NCI-H748 (cell line): ENCODE data around the gene CCNL2.
"Not testable (repeated sequence)": the region's sequence is repeated elsewhere in the genome, so short reads cannot be mapped to it uniquely, and the experiment has no call there.

Experiments used
- DNase-seq: peaks from one replicate; lab custom pipeline; 2025; ENCODE audit not compliant: unreplicated experiment; lab: John Stamatoyannopoulos, UW

The CCNL2 gene

DNA sequence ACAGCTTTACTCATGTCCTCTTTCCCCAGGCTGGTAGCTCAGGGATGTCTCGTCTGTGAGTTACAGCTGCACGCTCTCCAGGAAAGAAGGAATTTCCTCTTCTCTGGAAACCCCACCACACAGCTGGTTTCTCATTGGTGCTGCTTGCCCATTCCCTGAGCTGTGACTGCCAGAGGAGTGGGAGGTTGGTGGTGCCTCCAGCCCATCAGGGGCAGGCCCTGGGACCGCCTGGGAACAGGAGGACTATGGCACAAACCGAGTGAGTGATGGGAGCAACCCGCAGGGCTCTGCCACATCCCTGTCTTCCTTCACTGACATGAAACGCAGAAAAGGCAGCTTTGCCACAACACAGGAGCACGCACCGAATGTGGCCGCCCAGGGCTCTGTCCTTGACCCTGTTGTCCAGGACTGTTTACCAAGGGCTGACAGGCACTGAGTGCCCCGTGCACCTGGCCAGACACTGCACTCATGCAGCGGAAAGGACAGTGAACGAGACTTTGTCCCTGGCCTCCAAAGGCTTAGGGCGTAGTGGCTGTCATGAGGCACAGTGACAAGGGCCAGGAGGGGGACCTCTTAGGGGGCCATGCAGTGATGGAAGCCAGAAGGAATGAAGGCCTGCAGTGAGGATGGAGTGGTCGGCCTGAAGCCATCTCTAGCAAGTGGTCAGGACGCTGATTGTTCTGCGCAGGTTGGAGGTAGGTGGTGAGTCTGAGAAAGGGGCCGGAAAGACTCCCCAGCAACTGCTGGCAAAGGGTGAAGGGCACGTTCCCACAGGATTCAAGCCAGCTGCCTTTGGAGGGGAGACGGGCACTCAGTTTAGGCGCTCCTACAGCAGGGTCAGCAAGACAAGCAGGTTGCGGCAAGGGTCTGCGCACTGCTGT, 1.7 kb upstream of the CCNL2 start:
- no peak for DNase-seq

DNA sequence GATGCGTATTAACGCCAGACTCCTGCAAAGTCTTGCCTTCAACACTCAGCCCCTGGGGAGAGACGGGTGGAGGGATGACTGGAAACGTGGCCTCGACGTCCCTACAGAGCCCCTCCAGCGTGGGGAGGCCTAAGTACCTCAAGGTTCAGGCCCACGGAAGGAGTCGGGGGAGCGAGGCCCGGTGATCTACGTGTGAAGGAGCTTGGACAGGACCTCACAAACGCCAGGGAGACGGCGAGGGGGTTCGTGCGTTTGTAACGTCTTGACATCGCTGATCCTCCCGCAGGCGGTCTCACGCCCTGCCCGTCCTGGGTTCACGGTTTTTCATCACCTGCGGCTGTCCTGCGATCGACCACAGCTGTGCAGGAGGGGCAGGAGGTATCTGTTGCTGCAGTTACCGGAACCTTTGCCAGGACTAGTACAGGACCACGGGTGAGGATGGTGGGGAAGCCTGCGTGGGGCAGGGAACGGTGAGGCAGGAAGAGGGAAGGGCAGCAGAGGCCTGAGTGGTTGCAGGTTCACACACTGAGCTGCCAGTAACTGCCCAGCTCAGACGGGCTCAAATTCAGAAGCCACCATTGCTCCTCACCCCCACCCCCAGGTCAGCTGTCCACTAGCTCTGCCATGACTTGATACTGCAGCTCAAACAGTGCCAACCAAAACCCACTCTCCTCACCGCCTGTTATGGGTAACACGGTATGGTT, 889 bp upstream of the CCNL2 start:
- no peak for DNase-seq

DNA sequence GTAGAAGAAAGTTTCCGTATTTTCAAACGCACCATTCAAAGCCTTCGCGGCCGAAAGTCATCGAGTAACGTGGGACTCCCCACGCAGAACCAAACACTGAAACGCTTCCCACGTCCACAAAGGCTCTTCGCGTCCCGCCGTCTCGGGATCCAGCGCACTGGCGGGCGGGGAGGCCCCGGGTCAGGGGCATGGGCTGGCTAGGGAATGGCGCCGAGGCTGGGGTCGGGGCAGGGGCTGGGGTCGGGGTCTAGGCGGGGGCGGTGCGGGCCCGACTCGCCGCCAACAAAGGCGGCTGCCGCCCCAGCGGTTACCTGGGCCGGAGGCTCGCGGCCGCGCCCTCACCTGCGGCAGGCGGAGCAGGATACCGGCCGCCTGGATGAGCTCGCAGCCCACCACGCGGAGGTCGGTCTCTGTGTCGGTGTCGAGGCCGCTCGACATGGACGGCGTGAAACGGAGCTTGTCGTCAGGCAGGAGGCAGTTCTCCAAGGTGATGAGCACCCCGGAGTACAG, 403 bp downstream of the CCNL2 start:
- no peak for DNase-seq

DNA sequence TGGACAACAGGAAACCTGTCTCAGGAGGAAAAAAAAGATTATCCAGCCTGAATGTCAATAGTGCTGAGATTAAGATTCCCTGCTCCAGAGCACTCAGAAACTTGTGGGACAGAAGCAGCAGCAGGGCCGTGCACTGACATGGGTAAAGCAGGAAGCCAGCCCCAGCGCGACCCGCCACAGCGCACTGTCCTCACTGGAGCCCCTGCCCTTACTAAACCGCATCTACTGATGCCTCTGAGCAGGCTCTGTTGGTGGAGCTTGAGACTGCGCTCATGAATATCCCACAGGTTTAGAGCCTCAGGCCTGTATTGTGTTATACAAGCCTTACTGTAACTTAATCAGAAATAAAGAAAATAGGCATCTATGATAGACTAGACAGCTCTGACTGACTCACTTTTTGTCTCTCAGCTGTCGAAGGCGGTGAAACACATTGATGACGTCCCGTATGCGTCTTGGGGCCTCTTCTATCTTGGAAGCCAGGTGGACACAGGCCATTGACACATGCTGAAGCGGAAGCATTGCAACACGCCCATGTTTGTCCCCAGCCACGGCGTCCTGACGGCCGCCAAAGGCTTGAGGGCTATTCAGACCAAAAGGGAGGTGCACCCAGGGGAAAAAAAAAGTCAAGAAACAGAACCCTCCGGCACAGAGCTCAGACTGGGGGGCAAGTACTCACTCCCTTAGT, 1.2 kb downstream of the CCNL2 start:
- no peak for DNase-seq

DNA sequence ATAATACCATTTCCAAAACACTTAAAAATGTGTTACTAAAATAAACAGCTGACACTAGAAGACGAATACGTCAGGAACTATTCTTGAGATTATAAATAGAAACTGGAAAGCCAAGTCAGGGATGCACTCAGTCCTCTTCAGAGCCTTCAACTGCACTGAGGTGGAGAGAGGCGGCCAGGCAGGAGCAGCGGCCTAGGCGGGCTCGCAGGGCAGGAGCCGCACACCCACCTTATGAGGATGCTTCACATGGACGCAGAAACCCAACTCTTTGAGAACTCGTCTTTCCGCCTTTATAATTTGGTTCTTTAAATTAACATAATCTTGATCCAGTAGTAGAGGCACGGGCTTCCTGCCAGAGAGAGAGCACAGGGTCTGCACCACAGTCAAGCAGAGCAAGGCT, 4.0 kb downstream of the CCNL2 start:
- DNase-seq, result no peak

DNA sequence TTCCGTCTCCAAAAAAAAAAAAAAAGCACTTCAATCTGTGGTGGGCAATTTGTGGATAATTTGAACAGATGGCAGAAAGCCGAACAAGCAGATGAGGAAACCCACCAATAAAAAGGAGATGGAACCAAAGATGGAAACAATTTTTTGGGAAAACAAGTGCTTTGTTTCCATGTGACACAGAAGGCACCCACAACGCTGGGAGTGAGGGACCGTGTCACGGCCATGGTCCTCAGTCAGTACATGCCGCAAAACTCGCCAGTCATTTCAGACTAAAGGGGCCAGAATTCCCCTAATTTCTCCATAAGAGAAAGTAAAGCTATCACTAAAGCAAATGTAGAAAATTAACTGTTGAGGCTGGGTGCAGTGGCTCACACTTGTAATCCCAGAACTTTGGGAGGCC, 5.0 kb downstream of the CCNL2 start:
- DNase-seq, result no peak

DNA sequence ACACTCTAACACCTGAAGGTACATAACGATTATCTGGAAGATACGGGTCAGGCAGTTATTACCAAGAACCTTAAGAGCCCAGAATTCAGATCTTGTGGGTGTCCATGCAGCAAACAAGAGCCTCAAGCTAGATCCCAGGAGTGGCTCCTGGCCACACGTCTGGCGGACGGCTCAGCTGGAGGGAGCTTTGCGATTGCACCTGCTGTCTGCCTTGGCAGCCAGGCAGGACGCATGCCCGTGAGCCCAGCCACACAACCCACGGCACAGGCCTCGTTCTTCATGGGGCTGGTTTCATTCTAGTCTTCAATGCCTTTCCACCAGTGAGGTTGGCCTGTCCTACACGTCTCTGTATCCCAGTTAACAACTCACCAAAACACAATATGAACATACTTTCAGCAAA, 5.7 kb downstream of the CCNL2 start:
- no peak for DNase-seq

DNA sequence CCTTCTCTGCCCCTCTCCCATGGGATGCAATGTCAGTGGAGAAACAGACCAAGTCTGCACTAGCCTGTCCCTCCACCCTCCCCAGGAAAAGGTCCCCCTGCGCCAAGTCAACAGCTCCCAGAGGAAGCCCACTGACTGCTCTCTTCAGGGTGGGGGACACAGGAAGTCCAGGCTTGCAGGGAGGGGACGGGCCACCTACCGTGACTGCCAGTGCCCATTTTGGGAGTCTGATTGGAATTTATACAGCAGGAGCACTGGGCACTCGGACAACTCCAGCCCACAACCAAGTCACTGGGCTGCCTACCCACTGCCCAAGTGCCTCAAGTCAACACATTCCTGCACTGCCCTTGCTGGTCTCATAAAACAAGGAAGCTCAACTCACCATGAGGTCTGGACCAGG, 6.1 kb downstream of the CCNL2 start:
- DNase-seq, result no peak

DNA sequence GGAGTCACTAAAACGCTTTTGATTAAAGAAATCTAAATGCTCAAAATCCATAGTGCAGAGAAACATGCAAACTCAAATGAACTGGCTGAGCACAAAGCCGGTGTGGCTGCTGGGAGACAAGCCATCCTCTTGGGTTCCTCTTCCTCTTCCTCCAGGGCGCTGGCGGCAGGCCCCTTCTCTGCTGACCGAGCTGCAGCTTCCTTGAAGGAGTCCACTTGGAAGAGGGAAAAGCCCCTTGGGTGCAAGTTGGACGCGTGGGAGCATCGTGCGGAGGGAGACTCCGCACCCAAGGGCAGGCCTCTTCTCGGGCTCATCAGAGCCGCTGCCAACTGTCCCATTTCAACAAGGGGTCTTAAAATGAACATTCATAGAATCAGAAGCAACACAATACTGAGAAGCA, 7.9 kb downstream of the CCNL2 start:
- no peak for DNase-seq

DNA sequence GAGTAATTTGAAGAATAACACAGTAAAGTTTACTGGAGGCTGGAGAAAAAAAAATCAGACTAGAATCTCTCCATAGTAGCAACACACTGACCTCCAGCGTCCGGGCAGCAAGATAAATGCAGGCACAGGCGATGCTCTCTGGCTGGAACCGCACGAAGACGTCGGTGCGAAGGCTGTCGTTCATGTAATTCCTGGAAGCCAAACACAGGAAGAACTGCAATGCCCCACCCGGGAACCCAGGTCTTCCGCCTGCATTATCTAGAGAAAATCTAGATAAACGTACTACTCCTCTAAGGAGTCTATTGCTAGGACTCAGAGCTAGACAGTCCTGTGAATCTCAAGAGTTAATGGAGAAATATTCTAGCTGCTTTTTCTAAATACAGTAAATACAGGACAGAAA, 8.5 kb downstream of the CCNL2 start:
- DNase-seq, result no peak

DNA sequence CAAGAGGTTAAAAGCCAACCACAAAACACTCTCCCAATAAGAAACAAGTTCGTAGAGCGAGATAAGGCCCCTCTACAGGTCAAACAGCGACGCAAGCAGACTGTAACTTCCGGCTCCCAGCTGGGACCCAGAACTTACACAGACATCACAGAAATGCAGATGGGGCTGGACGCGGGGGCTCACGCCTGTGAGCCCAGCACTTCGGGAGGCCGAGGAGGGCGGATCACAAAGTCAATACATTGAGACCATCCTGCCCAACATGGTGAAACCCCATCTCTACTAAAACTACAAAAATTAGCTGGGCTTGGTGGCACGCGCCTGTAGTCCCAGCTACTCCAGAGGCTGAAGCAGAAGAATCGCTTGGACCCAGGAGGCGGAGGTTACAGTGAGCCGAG, 11.1 kb downstream of the CCNL2 start:
- no peak for DNase-seq

DNA sequence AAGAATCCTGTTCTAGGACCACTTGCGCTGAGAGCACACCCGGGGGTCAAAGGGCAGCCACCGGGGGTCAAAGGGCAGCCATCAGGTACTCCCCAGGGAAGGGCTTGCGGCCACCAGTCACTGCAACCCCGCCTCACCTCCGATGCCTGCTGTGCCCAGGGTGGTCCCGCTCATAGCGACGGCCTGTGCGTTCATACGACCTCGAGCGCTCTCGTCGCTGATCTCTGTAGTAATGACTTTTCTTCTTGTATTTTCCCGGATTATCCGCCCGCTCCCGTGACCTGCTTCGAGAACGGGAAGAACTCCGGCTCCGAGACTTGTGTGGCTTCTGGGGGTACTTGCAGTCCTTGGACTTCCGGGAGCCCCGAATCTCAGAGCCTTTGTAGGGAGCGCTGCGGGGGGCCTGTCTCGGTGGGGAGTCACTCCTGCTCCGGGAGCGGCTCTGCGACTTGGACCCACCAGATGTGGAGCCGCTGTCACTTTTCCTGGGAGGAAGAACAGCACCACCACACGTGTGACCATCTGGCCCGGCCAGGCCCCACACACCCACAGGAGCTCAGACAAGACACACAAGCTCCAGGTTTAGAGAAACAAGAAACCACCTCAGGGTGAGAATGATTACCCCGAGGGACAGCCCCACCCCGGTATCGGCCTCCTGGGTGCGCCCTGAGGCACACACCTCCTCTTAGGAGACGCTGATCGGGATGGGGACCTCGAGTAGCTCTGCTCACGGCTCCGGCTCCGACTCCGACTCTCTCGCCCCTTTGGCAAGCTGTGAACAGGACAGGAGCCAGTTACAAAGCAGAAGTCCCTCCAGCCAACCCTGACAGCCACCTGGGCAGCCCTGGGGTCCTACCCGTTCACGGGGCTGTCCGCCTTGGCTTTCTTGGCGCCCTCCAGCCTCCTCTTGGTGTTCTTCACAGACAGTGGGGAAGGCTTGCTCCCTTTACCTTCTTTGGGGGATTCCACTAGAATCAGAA, 11.7 kb downstream of the CCNL2 start:
- no peak for DNase-seq

DNA sequence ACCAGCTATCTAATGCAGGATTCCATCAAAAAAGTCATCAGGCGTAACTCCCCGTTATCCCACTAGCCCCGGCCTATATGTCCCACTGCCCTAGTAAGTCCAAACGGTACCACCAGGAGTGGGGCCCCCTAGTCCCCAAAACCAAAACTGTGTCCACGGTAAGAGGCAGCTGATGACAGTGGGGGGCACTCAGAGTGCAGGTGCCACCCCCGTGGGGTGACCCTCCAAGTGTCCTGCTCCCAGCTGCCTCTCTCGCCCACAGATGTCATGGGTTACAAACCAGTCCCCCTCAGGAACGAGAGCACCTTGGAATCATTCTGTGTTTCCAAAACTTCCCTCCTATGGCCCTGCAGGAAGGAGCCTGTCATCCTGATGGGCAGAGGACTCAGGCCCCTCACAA, 13.2 kb downstream of the CCNL2 start:
- no peak for DNase-seq

DNA sequence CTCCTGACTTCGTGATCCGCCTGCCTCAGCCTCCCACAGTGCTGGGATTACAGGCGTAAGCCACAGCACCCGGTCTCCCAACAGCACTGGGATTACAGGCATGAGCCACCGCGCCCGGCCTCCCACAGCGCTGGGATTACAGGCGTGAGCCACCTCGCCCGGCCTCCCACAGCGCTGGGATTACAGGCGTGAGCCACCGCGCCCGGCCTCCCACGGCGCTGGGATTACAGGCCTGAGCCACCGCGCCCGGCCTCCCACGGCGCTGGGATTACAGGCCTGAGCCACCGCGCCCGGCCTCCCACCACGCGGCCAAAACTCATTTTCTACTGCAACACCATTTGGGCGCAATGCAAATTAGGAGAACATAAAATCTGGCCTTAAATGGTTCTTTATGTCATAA, 13.8 kb downstream of the CCNL2 start:
- DNase-seq, result not testable (repeated sequence)

DNA sequence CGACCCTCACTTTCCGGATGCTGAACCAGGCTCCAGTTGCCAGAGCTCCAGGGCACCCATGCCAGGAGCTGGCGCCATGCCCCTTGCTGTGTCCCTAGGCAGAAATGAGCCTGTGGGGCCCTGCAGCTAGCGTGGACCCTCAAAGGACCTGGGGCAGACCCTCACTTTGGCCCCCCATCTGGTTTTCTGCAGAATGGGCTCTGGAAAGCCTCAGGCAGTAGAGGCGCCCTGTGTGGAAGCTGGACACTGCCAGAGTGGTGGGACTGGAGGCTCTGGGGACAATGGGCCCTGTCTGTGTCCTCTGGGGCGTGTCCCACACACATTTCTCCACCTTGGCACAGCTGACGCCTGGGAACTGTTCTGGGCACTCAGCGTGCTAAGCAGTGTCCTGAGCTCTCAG, 17.8 kb downstream of the CCNL2 start:
- no peak for DNase-seq

DNA sequence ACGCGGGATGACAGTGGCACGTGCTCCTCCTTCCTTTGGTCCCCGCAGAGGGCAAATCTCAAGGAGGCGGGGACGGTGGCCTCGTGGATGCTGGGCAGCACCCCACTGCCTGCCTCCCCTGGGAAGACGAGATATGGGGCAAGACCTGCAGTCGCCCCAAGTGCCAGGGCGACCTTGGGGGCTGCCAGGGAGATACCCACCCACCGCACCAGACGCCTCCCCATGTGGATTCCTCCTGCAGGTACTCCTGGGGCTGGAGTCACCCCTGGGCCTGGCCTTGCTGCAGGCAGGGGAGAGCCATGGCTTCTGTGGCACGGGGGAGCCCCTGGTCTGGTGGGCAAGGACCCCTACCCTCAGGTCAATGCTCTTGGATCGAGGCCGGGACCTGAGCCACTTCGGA, 18.3 kb downstream of the CCNL2 start:
- DNase-seq, result no peak

DNA sequence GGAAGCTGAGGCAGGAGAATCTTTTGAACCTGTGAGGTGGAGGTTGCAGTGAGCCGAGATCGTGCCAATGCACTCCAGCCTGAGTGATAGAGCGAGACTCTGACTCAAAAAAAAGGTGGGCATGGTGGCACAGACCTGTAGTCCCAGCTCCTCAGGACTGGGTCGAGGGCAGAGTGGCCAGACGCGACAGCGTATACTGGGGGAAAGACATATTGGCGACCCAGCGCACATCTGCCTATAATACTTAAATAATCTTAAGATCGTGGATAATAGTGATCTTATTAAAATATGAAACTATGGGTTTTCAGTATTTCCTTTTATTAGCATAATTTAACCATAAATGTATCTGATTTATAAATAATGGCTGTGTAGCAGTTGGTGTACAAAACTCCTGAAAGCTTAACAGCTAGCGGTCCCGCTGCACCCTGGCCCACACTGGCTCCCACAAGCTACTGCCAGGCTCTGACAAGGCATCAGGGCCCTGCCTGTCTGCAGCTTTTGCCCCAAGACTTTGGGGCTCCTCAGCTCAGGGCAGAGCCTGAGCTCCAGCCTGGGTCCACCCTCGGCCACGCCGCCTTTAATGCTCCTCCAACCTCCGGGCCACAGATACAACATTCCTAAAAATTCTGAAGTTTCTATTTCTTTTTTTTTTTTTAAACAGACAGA, 21.5 kb downstream of the CCNL2 start:
- DNase-seq, result no peak

DNA sequence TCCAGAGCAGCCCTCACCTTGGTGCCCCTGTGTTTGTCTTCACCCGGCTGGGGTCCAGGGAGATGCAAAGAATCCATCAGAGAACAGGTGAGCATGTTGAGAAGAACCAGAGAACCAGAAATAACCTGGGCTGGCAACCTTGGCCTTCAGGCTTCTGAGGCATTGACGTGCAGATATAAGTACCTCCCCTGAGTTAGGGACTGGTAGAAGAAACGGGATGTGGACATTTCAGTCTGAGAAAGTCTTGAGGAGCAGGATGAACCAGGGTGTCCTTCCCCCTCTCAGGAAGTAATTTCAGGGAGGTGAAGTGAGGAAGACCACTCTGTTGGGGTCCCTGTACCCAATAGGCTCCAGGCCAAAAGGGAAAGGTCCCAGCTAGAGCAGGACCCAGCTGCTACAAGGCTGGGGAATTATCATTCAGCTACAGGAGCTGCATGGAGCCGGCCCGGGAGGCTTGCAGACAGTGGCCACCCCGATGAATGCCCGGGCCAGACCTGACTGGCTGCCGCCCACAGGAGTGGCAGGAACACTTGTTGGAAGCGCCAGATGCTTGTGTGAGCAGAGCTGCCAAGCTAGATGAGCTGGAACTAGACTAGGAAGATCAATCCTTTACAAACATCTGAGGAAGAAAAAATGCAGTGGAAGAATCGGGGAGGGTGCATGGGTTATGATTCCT, 22.4 kb downstream of the CCNL2 start:
- DNase-seq, result no peak

DNA sequence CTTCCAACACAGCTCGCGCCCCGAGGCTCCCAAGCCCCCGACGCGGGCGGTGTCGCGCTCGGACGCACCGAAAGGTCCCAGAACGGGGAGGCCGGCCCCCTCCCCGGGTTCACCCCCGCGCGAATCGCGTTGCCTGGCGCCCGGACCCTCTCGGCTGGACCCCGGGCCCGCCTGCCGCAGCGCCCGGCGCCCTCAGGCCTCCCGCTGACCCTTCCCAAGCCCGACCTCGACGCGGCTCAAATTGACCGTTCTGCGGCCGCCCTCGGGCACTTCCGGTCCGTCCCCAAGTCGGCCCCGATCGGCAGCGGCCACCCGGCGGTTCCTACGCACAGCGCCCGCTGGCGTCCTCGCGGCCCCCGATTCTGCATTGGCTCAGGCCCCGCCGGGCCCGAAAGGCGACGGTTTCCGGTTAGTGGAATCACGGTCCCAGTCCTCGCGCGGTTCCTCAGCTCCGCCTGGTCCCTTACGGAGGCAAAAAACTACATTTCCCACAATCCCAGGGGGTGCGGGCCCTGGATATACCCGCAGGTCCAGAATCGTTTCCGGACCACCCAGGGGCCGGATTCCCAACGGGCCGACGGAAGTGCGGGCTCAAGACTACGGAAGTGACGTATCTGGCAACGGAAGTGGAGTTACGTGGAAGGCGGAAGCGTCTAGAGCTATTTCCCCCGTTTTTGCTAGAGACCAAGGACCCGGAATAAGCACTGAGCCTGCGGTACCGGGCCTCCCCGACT, 24.0 kb downstream of the CCNL2 start, which contains the start of gene AURKAIP1:
TSS of gene AURKAIP1 (minus strand) at position 279 of the 734 bp plus-strand sequence. CDS start 451 bp downstream, outside the sequence.
- DNase-seq, result peak; percentile 99
